Transverse colon (tissue), 4 donors: ENCODE data around the gene TMEM86A. TPM values are rescaled to one million over a fixed set of nuclear protein-coding genes. Genes with fewer than 3 reads are reported as not detected.
A peak's percentile ranks its signal among the peaks of the same experiment; 100 is the strongest.

ENCODE experiments used
- DNase-seq: peaks from one replicate; pipeline ENCODE4 v3.0.0-alpha.2; 2019
- H3K27ac ChIP-seq, 4 donors: fragments of 200-600 bp; sonication (generic); 2 replicates each; pipeline ENCODE4 v1.5.1; 2016 to 2018; ENCODE audit warnings: inconsistent platforms in 4 of 4
- H3K27me3 ChIP-seq: fragments of 200-600 bp; sonication (generic); 2 replicates; pipeline ENCODE4 v1.5.1; 2017; ENCODE audit warnings: inconsistent platforms
- H3K36me3 ChIP-seq, 4 donors: fragments of 200-600 bp; sonication (generic); 2 replicates each; pipeline ENCODE4 v1.5.1; 2017 to 2019; ENCODE audit warnings: inconsistent platforms in 4 of 4
- H3K4me1 ChIP-seq, 4 donors: fragments of 200-600 bp; sonication (generic); 2 replicates each; pipeline ENCODE4 v1.5.1; 2017 to 2020; ENCODE audit warnings: inconsistent platforms in 4 of 4
- H3K4me3 ChIP-seq, 4 donors: fragments of 200-600 bp; sonication (generic); 1 replicate in 1 of 4; 2 replicates in 3 of 4; pipeline versions ENCODE4 v1.5.1 to v1.6.1; 2017 to 2019; ENCODE audit warnings: inconsistent platforms in 4 of 4
- H3K9me3 ChIP-seq, 2 donors: fragments of 200-600 bp; sonication (generic); 2 replicates each; pipeline ENCODE4 v1.5.1; 2017 to 2019; ENCODE audit warnings: inconsistent platforms in 2 of 2
- EP300 ChIP-seq: sonication (generic); formaldehyde crosslinking; IDR thresholded peaks from one replicate; pipeline ENCODE4 v1.6.1; 2017; ENCODE audit warnings: antibody characterized with exemption, low read depth
- POLR2A ChIP-seq: fragments of 450-650 bp; IDR thresholded peaks from one replicate; pipeline ENCODE4 v1.6.1; 2016; ENCODE audit warnings: antibody characterized with exemption, mild to moderate bottlenecking, moderate library complexity
- POLR2AphosphoS5 ChIP-seq, 3 donors: sonication (generic); formaldehyde crosslinking; IDR thresholded peaks; one replicate each; pipeline ENCODE4 v1.6.1; 2016; ENCODE audit warnings: antibody characterized with exemption in 3 of 3
- WGBS, 2 donors: methylation state at CpG; one replicate each; pipeline ENCODE4 v1.1.5; 2018; ENCODE audit warnings: low coverage in 1 of 2; 5-methylcytosine and 5-hydroxymethylcytosine counted together
- in situ Hi-C, 4 donors: fragments of 200-750 bp; cut with MboI; loops; one replicate each; pipeline versions ENCODE4 v1.15.0 to v1.15.1; 2017; ENCODE audit warnings: low sequenced_read_pairs in 3 of 4, low pct_ligation_motif_present in 1 of 4, low pct_unique_long_range_greater_than_20kb in 1 of 4
- intact Hi-C: fragments of 100-400 bp; cut with DNase I; formaldehyde crosslinking; loops from one replicate; pipeline ENCODE4 v1.15.1; 2023; ENCODE audit warnings: low total_unique reads
- total RNA-seq, 4 donors: library from RNA; depleted of rRNA; stranded (reverse); fragments of >200 nt; gene quantifications; one replicate each; pipeline ENCODE4 v1.1.0, GENCODE V29; 2016
- TF ChIP-seq, protein P1 (sequence below), 5 experiments: fragments of 200-600 bp in 3 of 5; fragments of 450-650 bp in 2 of 5; sonication (generic) in 3 of 5; IDR thresholded peaks; 1 replicate in 2 of 5; 2 replicates in 3 of 5; pipeline ENCODE4 v1.5.1; 2016 to 2017; ENCODE audit warnings: antibody characterized with exemption in 5 of 5, inconsistent platforms in 3 of 5, mild to moderate bottlenecking in 2 of 5, moderate library complexity in 1 of 5

Gene TMEM86A
- total RNA-seq, 4 donors from 2014 or later, result 2.6 to 4.9 (median 3.6) TPM

DNA sequence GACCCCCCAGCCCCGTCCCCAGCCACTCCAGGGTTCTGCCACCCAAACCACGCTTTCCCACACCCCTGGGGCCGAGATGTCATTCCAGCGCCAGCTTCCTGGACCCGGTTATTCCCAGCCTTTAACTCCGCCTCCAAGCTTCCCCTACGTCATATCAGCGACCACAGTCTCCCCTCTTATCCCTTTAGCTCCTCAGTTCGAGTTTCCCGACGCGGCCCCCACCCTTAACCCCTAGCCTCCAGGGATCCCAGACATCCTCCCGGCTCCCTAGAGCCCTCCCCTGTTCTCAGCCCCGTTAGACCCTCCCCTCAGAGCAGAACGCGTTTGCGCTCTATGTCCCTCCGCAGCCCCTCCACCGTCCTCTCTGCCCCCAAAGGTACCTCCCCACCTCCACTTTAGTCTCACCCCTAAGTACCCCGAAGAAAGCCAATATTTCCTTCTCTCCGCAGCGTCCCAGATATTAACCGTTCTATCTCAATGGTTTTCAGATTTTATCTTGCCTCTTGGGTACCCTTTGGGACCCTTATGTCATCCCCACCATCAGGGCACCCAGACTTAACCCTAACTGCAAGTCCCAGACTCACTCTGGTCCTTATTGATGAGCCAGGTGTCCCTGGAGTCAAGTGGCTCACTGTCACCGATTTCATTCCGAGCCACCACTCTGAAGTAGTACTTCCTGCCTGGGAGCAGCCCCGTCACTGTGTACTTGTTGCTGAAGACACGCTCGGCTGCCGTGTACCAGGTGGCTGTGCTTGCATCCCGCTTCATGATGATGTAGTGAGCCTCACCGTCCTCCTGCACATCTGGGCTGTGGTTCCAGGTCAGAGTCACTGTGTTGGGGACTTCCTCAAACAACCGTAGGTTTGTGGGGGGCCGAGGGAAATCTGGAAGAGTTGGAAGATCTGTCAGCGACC lies 8.0 kb downstream of the TMEM86A start:
- Histone ChIP-seq H3K4me3 (peak overlapping the region; percentile 36 to 59 (median 46)), H3K9me3 (no peaks in the 10 kb centered on the region), H3K36me3 (no peaks in the 10 kb centered on the region), H3K27ac (peak overlapping the region; percentile 59 to 78 (median 70)), H3K4me1 (peaks cover 9 to 19% (median 12%) of the 10 kb centered on the region in 4 donors), H3K27me3 (no peaks in the 10 kb centered on the region)
- in situ Hi-C loops, result loop anchor here in 1 of 4 donors (10.0 kb wide), 1 partner anchor 72 kb away; the partner anchor contains the start of gene SPTY2D1
- peak in 1 of 3 donors; percentile 50 for TF ChIP-seq POLR2AphosphoS5 (IDR thresholded peaks at IDR 0.05)
- TF ChIP-seq, protein P1, sequence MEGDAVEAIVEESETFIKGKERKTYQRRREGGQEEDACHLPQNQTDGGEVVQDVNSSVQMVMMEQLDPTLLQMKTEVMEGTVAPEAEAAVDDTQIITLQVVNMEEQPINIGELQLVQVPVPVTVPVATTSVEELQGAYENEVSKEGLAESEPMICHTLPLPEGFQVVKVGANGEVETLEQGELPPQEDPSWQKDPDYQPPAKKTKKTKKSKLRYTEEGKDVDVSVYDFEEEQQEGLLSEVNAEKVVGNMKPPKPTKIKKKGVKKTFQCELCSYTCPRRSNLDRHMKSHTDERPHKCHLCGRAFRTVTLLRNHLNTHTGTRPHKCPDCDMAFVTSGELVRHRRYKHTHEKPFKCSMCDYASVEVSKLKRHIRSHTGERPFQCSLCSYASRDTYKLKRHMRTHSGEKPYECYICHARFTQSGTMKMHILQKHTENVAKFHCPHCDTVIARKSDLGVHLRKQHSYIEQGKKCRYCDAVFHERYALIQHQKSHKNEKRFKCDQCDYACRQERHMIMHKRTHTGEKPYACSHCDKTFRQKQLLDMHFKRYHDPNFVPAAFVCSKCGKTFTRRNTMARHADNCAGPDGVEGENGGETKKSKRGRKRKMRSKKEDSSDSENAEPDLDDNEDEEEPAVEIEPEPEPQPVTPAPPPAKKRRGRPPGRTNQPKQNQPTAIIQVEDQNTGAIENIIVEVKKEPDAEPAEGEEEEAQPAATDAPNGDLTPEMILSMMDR (IDR thresholded peaks at IDR 0.05), result no peak
- TF ChIP-seq POLR2A, result peak; percentile 35
- intact Hi-C loops, result no loop called here
- peak; percentile 71 for DNase-seq
- WGBS, 2 donors, result 6 to 17% methylated on average over 24 to 34 of the region's 34 CpGs

DNA sequence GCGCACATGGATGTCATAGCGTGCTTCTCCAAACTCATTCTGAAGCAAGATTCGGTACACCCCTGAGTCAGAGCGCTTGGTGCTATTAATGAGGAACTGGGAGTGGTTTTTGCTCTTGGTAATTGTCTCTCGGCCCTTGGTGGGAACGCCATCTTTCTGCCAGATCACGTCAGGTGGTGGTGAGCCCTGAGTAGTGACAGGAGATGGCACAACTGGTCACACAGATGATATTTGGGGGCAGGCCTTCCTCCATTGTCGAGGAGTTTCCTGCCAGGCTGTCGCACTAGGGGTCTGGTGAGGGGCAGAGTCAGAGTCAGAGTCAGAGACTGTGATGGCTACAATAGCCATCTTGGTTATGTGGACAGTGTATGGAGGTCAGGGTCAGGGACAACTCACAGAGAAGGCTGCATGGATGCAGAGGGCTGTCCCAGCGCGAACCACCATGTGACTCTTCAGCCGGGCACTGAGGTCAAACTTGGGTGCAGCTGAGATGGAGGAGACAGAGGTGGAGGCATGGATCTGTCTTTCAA lies 9.3 kb downstream of the TMEM86A start:
- Histone ChIP-seq H3K36me3 (no peaks in the 10 kb centered on the region), H3K4me1 (peaks cover 9 to 19% (median 12%) of the 10 kb centered on the region in 4 donors), H3K27me3 (no peaks in the 10 kb centered on the region), H3K4me3 (no peak overlapping the region), H3K9me3 (no peaks in the 10 kb centered on the region), H3K27ac (no peak overlapping the region)
- DNase-seq, result no peak
- intact Hi-C loops, result no loop called here
- WGBS, 2 donors, result 80 to 96% methylated on average over 2 to 12 of the region's 12 CpGs
- in situ Hi-C loops, result loop anchor here in 1 of 4 donors (10.0 kb wide), 1 partner anchor 73 kb away; the partner anchor contains the start of gene SPTY2D1
- TF ChIP-seq, protein P1 (IDR thresholded peaks at IDR 0.05), result no peak
- no peak for TF ChIP-seq EP300
- TF ChIP-seq POLR2A, result no peak
- no peak for TF ChIP-seq POLR2AphosphoS5 (IDR thresholded peaks at IDR 0.05)

DNA sequence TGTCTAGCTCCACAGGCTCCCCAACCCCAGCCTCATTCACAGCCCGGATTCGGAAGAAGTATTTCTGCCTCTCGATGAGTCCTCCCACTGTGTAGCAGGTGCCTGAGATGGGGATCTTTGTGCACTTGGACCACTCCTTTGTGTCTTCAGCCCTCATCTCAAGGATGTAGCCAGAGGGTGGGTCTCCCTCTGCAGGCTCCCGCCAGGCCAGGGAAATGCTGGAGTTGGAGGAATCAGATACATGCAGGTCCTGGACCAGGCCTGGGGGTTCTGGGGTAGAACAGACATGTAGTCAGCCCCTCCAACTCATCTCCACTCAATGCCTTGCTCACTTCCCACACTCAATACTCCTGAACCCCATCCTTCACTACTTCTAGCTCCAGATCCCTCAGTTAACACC lies 10.8 kb downstream of the TMEM86A start:
- no peak for DNase-seq
- H3K27ac ChIP-seq, result no peak overlapping the region
- no peak overlapping the region for H3K4me3 ChIP-seq
- no peaks in the 10 kb centered on the region for H3K36me3 ChIP-seq
- no peaks in the 10 kb centered on the region for H3K9me3 ChIP-seq
- TF ChIP-seq POLR2A (no peak), EP300 (no peak), POLR2AphosphoS5 (IDR thresholded peaks at IDR 0.05) (no peak)
- TF ChIP-seq, protein P1 (IDR thresholded peaks at IDR 0.05), result no peak
- H3K4me1 ChIP-seq, result peaks cover 9 to 19% (median 12%) of the 10 kb centered on the region in 4 donors
- intact Hi-C loops, result no loop called here
- in situ Hi-C loops, result loop anchor here in 1 of 4 donors (10.0 kb wide), 1 partner anchor 75 kb away; the partner anchor contains the start of gene SPTY2D1
- 100% methylated on average over 4 of the region's 4 CpGs; no CpG with 5 or more reads in 1 of the 2 donors for WGBS, 2 donors
- H3K27me3 ChIP-seq, result no peaks in the 10 kb centered on the region

DNA sequence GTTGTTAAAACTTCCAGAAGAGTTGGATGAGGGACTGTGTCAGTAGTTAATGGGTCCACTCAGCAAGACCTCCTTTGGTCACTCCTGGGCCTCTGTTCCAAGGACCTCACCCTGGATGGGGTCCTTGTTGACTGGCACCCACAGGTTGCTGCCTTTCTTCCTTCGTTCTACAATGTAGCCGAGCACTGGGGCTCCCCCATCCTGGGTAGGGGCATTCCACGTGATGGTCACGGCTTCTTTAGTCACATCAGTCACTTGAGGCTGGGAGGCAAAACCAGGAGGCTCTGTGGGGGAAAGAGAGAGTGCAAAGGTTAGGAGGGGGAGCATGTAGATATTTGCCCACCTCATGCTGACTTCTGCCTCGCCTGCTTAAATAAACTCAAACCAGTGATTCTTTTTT lies 12.0 kb downstream of the TMEM86A start:
- Histone ChIP-seq H3K4me3 (no peak overlapping the region), H3K36me3 (no peaks in the 10 kb centered on the region), H3K27me3 (no peaks in the 10 kb centered on the region), H3K4me1 (peaks cover under 1 to 10% (median 7%) of the 10 kb centered on the region in 4 donors), H3K27ac (no peak overlapping the region), H3K9me3 (no peaks in the 10 kb centered on the region)
- in situ Hi-C loops (loop anchor here in 1 of 4 donors (5.0 kb wide), 1 partner anchor 88 kb away; no protein-coding TSS in a partner anchor), intact Hi-C loops (no loop called here)
- no peak for DNase-seq
- 74 to 83% methylated on average over 1 to 5 of the region's 5 CpGs for WGBS, 2 donors
- TF ChIP-seq EP300 (no peak), POLR2A (no peak), POLR2AphosphoS5 (IDR thresholded peaks at IDR 0.05) (no peak)
- TF ChIP-seq, protein P1 (IDR thresholded peaks at IDR 0.05), result no peak
